ENCODE measurements around the gene ABLIM2.

DNA sequence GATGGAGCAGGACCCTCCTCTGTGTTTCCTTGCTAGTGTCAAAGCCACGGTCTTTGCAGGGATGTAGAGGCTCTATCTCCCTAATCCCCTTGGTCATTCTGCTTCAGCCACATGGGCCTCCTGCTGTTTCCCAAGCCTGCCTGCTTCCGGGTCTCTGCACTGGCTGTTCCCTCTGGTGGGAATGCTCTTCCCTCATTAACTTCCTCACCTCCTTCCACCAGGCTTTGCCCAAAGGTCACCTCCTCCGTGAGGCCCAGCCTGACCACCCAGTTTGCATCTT is 56.6 kb downstream of the ABLIM2 start:
- TF ChIP-seq, protein P1, sequence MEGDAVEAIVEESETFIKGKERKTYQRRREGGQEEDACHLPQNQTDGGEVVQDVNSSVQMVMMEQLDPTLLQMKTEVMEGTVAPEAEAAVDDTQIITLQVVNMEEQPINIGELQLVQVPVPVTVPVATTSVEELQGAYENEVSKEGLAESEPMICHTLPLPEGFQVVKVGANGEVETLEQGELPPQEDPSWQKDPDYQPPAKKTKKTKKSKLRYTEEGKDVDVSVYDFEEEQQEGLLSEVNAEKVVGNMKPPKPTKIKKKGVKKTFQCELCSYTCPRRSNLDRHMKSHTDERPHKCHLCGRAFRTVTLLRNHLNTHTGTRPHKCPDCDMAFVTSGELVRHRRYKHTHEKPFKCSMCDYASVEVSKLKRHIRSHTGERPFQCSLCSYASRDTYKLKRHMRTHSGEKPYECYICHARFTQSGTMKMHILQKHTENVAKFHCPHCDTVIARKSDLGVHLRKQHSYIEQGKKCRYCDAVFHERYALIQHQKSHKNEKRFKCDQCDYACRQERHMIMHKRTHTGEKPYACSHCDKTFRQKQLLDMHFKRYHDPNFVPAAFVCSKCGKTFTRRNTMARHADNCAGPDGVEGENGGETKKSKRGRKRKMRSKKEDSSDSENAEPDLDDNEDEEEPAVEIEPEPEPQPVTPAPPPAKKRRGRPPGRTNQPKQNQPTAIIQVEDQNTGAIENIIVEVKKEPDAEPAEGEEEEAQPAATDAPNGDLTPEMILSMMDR (conservative IDR thresholded peaks at IDR 0.05; ENCODE audit: low read length) = no peak
- TF ChIP-seq EZH2phosphoT487 (IDR thresholded peaks at IDR 0.05; ENCODE audit: borderline replicate concordance, low read depth, low read length) = no peak
